GM19351 (cell line): Measurements from ENCODE around the gene MRPL54.
"Not testable (repeated sequence)": the region's sequence is repeated elsewhere in the genome, so short reads cannot be mapped to it uniquely, and the experiment has no call there.

Experiments
- ATAC-seq: cut with Tn5 transposase; IDR thresholded peaks from one replicate; pipeline ENCODE4 v1.9.1; 2021; ENCODE audit warnings: mild to moderate bottlenecking, moderate library complexity; ENCODE audit not compliant: unreplicated experiment

Gene MRPL54

GRCh38 chr19:3738477-3739220, 23.8 kb upstream of the MRPL54 start:
- ATAC-seq, result no peak

DNA sequence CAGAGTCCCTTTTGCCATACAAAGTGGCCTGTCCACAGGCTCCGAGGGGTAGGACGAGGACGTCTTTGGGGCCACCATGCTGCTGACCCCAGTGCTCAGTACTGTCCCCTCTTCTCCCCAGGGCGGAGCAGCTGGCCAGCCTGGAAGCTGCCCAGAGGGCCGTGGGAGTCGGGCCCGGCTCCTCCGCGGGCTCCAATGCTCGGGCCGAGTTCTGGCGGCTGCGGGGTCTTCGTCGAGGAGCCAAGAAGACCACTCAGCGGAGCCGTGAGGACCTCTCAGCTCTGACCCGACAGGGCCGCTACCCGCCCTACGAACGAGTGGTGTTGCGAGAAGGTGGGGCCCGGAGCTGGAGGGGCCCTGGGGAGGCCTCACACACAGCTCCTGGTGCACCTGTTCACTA, 22.1 kb upstream of the MRPL54 start:
- ATAC-seq, result no peak

- no peak for ATAC-seq
Measured at GRCh38 chr19:3743486-3743885, 19.0 kb upstream of the MRPL54 start.

- no peak for ATAC-seq
Measured at GRCh38 chr19:3745363-3746045, 17.0 kb upstream of the MRPL54 start.

GRCh38 chr19:3746371-3747056, 16.0 kb upstream of the MRPL54 start:
- no peak for ATAC-seq

GRCh38 chr19:3748965-3749364, 13.5 kb upstream of the MRPL54 start:
- no peak for ATAC-seq

DNA sequence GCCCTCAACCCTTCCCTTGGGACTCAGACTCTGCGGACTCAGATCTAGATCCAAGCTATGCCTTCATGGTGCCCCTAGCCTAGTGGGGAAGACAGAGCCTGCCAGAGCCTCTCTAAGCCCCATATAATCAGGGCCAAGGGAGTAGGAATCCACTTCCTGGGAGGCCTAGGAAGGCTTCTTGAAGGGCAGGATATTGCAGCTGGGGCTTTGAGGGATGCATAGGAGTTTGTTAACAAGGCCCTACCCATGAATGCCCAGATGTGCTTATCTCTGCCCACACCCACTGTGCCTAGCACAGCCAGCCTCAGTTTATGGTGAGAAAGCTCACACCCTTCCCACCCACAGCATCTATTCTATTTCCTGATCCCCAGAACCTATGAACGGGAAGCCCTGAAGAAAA, 12.3 kb upstream of the MRPL54 start:
- no peak for ATAC-seq

- no peak for ATAC-seq
Measured at GRCh38 chr19:3751236-3751635, 11.2 kb upstream of the MRPL54 start.

DNA sequence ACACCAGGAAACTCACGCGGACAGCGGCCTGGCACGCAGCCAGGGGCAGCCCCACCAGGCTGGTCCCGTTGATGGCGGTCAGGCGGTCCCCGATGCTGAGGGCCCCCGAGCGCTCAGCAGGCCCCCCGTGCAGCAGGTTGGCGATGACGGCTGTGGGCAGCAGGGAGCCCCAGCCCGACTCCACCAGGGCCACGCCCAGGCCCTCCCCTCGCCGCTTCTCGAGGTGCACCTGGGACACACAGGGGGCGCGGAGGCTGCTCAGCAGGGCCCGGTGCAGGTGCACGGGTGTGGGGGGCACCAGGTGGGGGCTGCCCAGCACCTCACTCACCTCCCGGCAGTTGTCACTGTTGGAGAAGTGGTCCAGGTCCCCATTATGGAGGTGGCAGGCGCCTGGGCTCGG, 10.0 kb upstream of the MRPL54 start:
- ATAC-seq, result no peak

DNA sequence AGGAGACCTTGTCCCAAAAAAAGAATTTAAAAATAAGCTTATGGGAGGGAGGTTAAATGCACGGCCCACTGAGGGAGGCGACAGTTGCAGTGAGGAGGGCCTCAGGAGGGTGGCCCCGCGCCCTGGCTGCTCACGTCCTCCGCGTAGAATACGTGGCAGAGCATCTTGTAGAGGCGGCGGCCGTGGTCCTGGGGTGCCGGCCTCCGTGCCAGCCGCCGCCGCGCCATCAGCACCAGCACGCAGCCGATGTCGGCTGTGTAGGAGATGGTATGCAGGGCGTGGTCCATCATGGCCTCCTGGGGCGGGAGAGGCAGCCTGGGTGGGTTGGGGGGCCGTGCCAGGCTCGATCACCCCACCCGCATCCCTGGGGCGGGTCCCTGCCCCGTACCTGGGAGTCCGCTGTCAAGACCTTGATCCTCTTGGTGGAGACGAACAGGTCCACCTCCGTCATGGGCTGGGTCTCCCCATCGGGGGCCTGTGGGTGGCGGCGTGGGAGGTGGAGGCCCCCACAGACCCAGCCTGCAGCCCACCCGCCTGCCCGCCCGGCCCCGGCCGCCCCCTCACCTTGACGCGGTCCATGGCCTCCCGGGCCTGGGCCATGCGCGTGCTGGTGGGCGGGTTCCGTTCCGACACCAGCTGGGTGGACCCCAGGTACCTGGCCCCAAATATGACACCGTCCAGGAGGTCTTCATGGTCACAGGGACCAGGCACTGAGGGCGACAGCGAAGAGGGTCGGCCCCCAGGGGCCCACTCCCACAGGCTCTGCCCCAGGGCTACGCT, 8.7 kb upstream of the MRPL54 start:
- ATAC-seq, result no peak

- not testable (repeated sequence) for ATAC-seq
Measured at GRCh38 chr19:3757705-3758104, 4.8 kb upstream of the MRPL54 start.

DNA sequence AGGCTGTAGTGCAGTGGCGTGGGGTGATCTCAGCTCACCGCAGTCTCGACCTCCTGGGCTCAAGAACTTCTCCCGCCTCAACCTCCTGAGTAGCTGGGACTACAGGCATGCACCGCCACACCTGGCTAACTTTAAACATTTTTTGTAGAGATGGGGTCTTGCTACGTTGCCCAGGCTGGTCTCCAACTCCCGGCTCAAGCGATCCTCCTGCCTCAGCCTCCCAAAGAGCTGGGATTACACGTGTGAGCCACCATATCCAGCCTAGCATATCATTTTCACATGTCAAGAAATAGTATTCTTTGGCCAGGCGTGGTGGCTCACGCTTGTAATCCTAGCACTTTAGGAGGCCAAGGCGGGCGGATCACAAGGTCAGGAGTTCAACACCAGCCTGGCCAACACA, 4.2 kb upstream of the MRPL54 start:
- ATAC-seq, result not testable (repeated sequence)

GRCh38 chr19:3759482-3760254, 2.8 kb upstream of the MRPL54 start:
- ATAC-seq, result no peak

- ATAC-seq, result no peak
Measured at GRCh38 chr19:3760871-3761361, 1.6 kb upstream of the MRPL54 start.

DNA sequence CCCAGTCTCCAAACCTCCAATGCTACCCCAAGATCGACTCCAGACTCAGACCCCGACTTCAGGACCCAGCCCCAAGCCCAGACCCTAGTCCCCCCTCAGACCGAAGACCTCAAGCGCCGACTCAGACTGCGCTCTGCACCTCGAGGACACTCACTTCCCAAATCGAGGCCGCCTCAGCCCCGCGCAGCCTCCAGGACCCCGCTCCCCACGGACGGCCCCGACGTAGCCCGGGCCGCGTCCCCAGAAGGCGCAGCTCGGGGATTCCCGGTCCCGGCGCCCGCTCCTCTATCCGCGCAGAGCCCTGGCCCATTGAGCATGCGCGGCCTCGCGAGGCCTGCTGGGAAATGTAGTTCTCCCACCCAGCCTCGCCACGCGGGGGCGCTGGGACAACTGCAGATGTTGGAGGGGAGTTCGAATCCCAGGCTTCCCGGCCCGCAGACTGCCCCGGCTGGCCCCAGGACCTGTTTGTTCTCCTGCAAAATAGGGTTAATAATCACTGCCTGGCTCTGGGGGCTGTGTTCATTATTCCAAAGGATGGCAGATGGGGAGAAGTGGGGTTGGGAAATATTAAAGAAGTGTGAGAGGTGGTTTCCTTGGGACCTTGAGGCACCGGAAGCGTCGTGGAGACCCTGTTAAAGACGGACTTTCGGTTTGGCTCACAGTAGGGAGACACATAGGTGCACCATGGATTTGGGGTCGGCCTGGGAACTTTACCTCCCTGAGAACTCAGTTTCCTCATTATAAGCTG, 926 bp upstream of the MRPL54 start, which contains the start of gene APBA3:
APBA3 (minus strand) TSS at position 311 of the 748 bp plus-strand sequence. CDS start 1,428 bp downstream, outside the sequence.
- ATAC-seq, result no peak

GRCh38 chr19:3762130-3762473, 380 bp upstream of the MRPL54 start:
- ATAC-seq, result no peak

DNA sequence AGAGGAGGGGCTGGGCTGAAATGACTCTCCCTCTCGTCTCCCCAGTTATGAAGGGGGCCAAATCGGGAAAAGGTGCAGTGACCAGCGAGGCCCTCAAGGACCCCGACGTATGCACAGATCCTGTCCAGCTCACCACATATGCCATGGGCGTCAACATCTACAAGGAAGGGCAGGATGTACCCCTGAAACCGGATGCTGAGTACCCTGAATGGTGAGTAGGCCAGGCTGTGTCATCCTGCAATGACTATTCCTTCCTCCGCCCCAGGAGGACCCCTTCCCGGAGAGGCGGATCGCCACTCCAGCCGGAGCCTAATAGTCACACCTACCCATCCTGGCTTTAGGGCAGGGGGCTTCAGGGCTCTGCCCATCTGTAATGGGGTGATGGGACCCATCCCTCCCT, 2.6 kb downstream of the MRPL54 start:
- no peak for ATAC-seq

- ATAC-seq, result not testable (repeated sequence)
Measured at GRCh38 chr19:3765757-3766156, 3.3 kb downstream of the MRPL54 start.

- ATAC-seq, result no peak
Measured at GRCh38 chr19:3766520-3766919, 4.0 kb downstream of the MRPL54 start.

DNA sequence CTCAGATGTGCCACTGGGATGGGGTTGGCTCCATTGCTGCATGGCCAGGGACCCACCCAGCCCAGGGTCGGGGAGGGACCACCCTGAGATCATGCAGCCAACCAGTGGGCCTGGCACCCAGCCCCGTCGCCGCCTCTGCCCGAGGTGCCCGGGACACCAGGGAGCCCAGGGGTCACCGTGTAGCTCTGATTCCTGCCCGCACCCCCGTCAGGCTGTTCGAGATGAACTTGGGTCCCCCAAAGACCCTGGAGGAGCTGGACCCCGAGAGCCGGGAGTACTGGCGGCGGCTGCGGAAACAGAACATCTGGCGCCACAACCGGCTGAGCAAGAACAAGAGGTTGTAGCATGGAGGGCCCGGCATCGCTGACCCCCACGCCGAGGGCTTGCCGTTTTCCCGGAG, 4.6 kb downstream of the MRPL54 start:
- ATAC-seq, result no peak
